Spleen (tissue), 7 donors: ENCODE measurements around the gene ARIH2.

ENCODE experiments used
- POLR2A ChIP-seq, 3 donors: fragments of 450-650 bp; IDR thresholded peaks; one replicate each; pipeline ENCODE4 v1.5.1; 2017; ENCODE audit warnings: antibody characterized with exemption in 3 of 3, mild to moderate bottlenecking in 1 of 3
- TF ChIP-seq, protein P1 (sequence below), 11 experiments: fragments of 200-600 bp in 7 of 11; fragments of 450-650 bp in 4 of 11; sonication (generic) in 4 of 11; IDR thresholded peaks in 8 of 11; conservative IDR thresholded peaks in 3 of 11; 1 replicate in 7 of 11; 2 replicates in 4 of 11; pipeline versions ENCODE4 v1.4.0 to v1.8.0; 2016 to 2021; ENCODE audit warnings: antibody characterized with exemption in 11 of 11, inconsistent platforms in 4 of 11, mild to moderate bottlenecking in 1 of 11
- donor health status: DM: no; HTN: no; CAD: no; lungs with moderate emphysema.
- donor health status: DM: no; HTN: no; CAD: no.
- donor health status: DM: no; HTN: no; CAD: no.

DNA sequence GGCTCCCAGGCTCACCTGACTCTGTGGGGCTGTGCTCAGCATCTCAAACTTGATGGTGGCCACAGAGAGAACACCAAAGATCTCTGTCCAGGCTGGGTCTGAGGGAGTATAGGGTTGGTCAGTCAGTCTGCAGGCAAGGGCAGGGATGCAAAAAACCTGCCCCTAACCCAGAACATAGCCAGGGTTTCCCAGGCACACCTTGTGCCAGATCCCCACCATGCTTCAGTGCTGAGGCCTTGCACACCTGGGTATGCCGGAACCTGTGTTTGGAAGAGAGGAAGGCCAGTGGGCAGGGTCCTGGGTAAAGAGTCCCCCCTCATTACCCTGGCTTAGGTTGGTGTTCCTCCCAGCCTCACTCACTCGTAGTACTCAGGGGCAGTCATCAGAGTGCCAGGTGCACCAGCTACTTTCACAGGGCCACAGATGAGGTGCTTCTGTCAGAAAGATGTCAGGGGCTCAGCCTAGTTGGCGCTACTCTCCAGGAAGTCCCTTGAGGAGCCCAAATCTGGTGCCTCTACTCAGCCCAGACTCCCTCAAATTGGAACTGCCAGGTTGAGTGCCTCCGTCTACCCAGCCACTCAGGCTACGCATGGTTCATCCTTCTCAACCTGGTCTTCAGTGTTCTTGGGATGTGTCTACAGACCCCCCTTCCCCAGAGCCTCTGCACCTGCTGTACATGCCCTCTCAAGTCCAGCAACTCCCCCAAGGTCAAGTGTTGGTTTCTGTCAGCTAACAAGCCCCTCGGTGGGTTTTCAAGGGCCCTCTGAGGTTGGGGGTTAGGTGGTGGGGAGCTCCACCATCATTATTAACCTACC lies 98.0 kb downstream of the ARIH2 start:
- no peak for TF ChIP-seq POLR2A (IDR thresholded peaks at IDR 0.05)
- TF ChIP-seq, protein P1, sequence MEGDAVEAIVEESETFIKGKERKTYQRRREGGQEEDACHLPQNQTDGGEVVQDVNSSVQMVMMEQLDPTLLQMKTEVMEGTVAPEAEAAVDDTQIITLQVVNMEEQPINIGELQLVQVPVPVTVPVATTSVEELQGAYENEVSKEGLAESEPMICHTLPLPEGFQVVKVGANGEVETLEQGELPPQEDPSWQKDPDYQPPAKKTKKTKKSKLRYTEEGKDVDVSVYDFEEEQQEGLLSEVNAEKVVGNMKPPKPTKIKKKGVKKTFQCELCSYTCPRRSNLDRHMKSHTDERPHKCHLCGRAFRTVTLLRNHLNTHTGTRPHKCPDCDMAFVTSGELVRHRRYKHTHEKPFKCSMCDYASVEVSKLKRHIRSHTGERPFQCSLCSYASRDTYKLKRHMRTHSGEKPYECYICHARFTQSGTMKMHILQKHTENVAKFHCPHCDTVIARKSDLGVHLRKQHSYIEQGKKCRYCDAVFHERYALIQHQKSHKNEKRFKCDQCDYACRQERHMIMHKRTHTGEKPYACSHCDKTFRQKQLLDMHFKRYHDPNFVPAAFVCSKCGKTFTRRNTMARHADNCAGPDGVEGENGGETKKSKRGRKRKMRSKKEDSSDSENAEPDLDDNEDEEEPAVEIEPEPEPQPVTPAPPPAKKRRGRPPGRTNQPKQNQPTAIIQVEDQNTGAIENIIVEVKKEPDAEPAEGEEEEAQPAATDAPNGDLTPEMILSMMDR (IDR thresholded peaks at IDR 0.05 in 8 of 11, conservative IDR thresholded peaks at IDR 0.05 in 3 of 11): no peak
